Coronary artery (tissue), 2 donors: ENCODE results near the gene HBG1.

ENCODE experiments used
- DNase-seq: peaks from one replicate; pipeline ENCODE4 v3.0.0-alpha.2; 2017; ENCODE audit warnings: low spot score
- H3K27ac ChIP-seq, 2 donors: fragments of 200-600 bp; sonication (generic); one replicate each; pipeline ENCODE4 v1.5.1; 2016 to 2019
- H3K4me3 ChIP-seq: fragments of 200-600 bp; sonication (generic); 2 replicates; pipeline ENCODE4 v1.5.1; 2016; ENCODE audit warnings: mild to moderate bottlenecking, moderate library complexity
- CTCF ChIP-seq: fragments of 200-600 bp; sonication (generic); IDR thresholded peaks from one replicate; pipeline ENCODE4 v1.5.1; 2019; ENCODE audit warnings: antibody characterized with exemption

HBG1 gene

GRCh38 chr11:5276697-5277096, 27.0 kb upstream of the HBG1 start:
- H3K27ac ChIP-seq: no peak overlapping the region
- DNase-seq: no peak
- H3K4me3 ChIP-seq: no peak overlapping the region
- no peak for TF ChIP-seq CTCF

- DNase-seq: no peak
Observed at GRCh38 chr11:5275369-5276110, 25.9 kb upstream of the HBG1 start.

GRCh38 chr11:5274395-5274794, 24.7 kb upstream of the HBG1 start:
- no peak for DNase-seq
- no peak overlapping the region for H3K27ac ChIP-seq
- TF ChIP-seq CTCF: no peak
- no peak overlapping the region for H3K4me3 ChIP-seq

More at GRCh38 chr11:5275369-5276110, 25.9 kb upstream of the HBG1 start:
- Histone ChIP-seq H3K27ac (no peak overlapping the region), H3K4me3 (no peak overlapping the region)
- no peak for TF ChIP-seq CTCF

- Histone ChIP-seq H3K4me3 (no peak overlapping the region), H3K27ac (no peak overlapping the region)
- no peak for TF ChIP-seq CTCF
- DNase-seq: no peak
Observed at GRCh38 chr11:5272395-5273017, 22.8 kb upstream of the HBG1 start.

GRCh38 chr11:5269715-5270147, 20.1 kb upstream of the HBG1 start, which contains the start of gene HBE1:
TSS of gene HBE1 (minus strand) at chr11:5269945. CDS start at chr11:5269890, 55 bp downstream.
- no peak for DNase-seq
- TF ChIP-seq CTCF: no peak
- Histone ChIP-seq H3K4me3 (no peak within 1 kb of the TSS), H3K27ac (no peak within 1 kb of the TSS)

GRCh38 chr11:5267033-5267563, 17.4 kb upstream of the HBG1 start:
- no peak for TF ChIP-seq CTCF
- no peak for DNase-seq
- no peak overlapping the region for H3K27ac ChIP-seq
- no peak overlapping the region for H3K4me3 ChIP-seq
